Gastroesophageal sphincter (tissue), 4 donors: ENCODE results near the gene PTPRN2. TPM values are rescaled to one million over a fixed set of nuclear protein-coding genes. Genes with fewer than 3 reads are reported as not detected.

Experiments used
- ATAC-seq: fragments of 150-250 bp; one replicate; pipeline ENCODE4 v1.9.1; 2016; ENCODE audit warnings: mild to moderate bottlenecking, moderate library complexity
- H3K27ac ChIP-seq, 4 donors: fragments of 200-600 bp; sonication (generic) in 3 of 4; 1 replicate in 3 of 4; 2 replicates in 1 of 4; pipeline ENCODE4 v1.5.1; 2016 to 2019
- H3K27me3 ChIP-seq: fragments of 200-600 bp; sonication (generic); one replicate; pipeline ENCODE4 v1.5.1; 2019
- H3K36me3 ChIP-seq, 2 donors: fragments of 200-600 bp; sonication (generic); one replicate each; pipeline ENCODE4 v1.5.1; 2019; ENCODE audit warnings: control low read depth in 1 of 2
- H3K4me1 ChIP-seq, 3 donors: fragments of 200-600 bp; sonication (generic); 1 replicate in 2 of 3; 2 replicates in 1 of 3; pipeline ENCODE4 v1.5.1; 2016 to 2019; ENCODE audit warnings: control low read depth in 2 of 3
- H3K4me3 ChIP-seq, 2 donors: fragments of 200-600 bp; sonication (generic); one replicate each; pipeline ENCODE4 v1.5.1; 2019; ENCODE audit warnings: mild to moderate bottlenecking in 1 of 2, moderate library complexity in 1 of 2
- H3K9me3 ChIP-seq, 3 donors: fragments of 200-600 bp; sonication (generic); one replicate each; pipeline ENCODE4 v1.5.1; 2017 to 2019; ENCODE audit warnings: control low read depth in 2 of 3
- CTCF ChIP-seq, 4 experiments: fragments of 200-600 bp in 2 of 4; fragments of 450-650 bp in 2 of 4; sonication (generic) in 1 of 4; IDR thresholded peaks; one replicate each; pipeline ENCODE4 v1.5.1; 2017 to 2019; ENCODE audit warnings: antibody characterized with exemption in 4 of 4, mild to moderate bottlenecking in 2 of 4, moderate library complexity in 2 of 4
- EP300 ChIP-seq: sonication (generic); formaldehyde crosslinking; IDR thresholded peaks from one replicate; pipeline ENCODE4 v1.6.1; 2017; ENCODE audit warnings: antibody characterized with exemption, mild to moderate bottlenecking
- POLR2A ChIP-seq, 2 donors: fragments of 450-650 bp; IDR thresholded peaks; one replicate each; pipeline ENCODE4 v1.6.1; 2017; ENCODE audit warnings: antibody characterized with exemption in 2 of 2, mild to moderate bottlenecking in 2 of 2, moderate library complexity in 1 of 2
- POLR2AphosphoS5 ChIP-seq: sonication (generic); formaldehyde crosslinking; IDR thresholded peaks from one replicate; pipeline ENCODE4 v1.6.1; 2017; ENCODE audit warnings: antibody characterized with exemption
- WGBS, 2 donors: methylation state at CpG; one replicate each; pipeline ENCODE4 v1.1.5; 2018; ENCODE audit warnings: low coverage in 1 of 2; 5-methylcytosine and 5-hydroxymethylcytosine counted together
- total RNA-seq, 4 donors: library from RNA; depleted of rRNA; stranded (reverse); fragments of >200 nt; gene quantifications; one replicate each; pipeline ENCODE4 v1.1.0, GENCODE V29; 2016

Gene PTPRN2
- total RNA-seq, 4 donors from 2014 or later, result 1.7 to 4.7 (median 3.3) TPM

- TF ChIP-seq CTCF (IDR thresholded peaks at IDR 0.05) (no peak), POLR2AphosphoS5 (no peak), EP300 (no peak), POLR2A (IDR thresholded peaks at IDR 0.05) (no peak)
- ATAC-seq, result no peak
- Histone ChIP-seq H3K9me3 (peaks cover 0 to 5% (median 0%) of the 10 kb centered on the region in 3 donors), H3K4me1 (peaks cover 0 to 44% (median 7%) of the 10 kb centered on the region in 3 donors), H3K36me3 (no peaks in the 10 kb centered on the region), H3K27ac (no peak overlapping the region), H3K4me3 (no peak overlapping the region), H3K27me3 (peaks cover 61% of the 10 kb centered on the region)
- 25 to 28% methylated on average over 6 of the region's 6 CpGs for WGBS, 2 donors
These were observed 893.3 kb downstream of the PTPRN2 start for GRCh38 chr7:157694376-157694665.

- no peak overlapping the region for H3K27ac ChIP-seq
- H3K9me3 ChIP-seq, result peaks cover 0 to 5% (median 0%) of the 10 kb centered on the region in 3 donors
- TF ChIP-seq EP300 (no peak), POLR2A (IDR thresholded peaks at IDR 0.05) (no peak), CTCF (IDR thresholded peaks at IDR 0.05) (no peak), POLR2AphosphoS5 (no peak)
- WGBS, 2 donors, result 13 to 39% methylated on average over 9 to 23 of the region's 64 CpGs
- H3K36me3 ChIP-seq, result no peaks in the 10 kb centered on the region
- peak overlapping the region in 1 of 2 donors; percentile 35 for H3K4me3 ChIP-seq
- peaks cover 61% of the 10 kb centered on the region for H3K27me3 ChIP-seq
- no peak for ATAC-seq
- H3K4me1 ChIP-seq, result peaks cover 0 to 49% (median 9%) of the 10 kb centered on the region in 3 donors
These were observed 893.9 kb downstream of the PTPRN2 start for GRCh38 chr7:157693521-157694375.

GRCh38 chr7:157693071-157693520 lies 894.5 kb downstream of the PTPRN2 start:
- no CpG with 5 or more reads among the region's 47 CpGs for WGBS, 2 donors
- TF ChIP-seq POLR2A (IDR thresholded peaks at IDR 0.05), result no peak
- no peak for TF ChIP-seq EP300
- TF ChIP-seq CTCF (IDR thresholded peaks at IDR 0.05), result no peak
- TF ChIP-seq POLR2AphosphoS5, result no peak
- H3K4me1 ChIP-seq, result peaks cover 0 to 54% (median 9%) of the 10 kb centered on the region in 3 donors
- H3K4me3 ChIP-seq, result peak overlapping the region in 1 of 2 donors; percentile 35
- H3K9me3 ChIP-seq, result peaks cover 0 to 5% (median 0%) of the 10 kb centered on the region in 3 donors
- H3K36me3 ChIP-seq, result no peaks in the 10 kb centered on the region
- no peak for ATAC-seq
- H3K27me3 ChIP-seq, result peaks cover 68% of the 10 kb centered on the region
- no peak overlapping the region for H3K27ac ChIP-seq

- TF ChIP-seq POLR2AphosphoS5 (no peak), EP300 (no peak), CTCF (IDR thresholded peaks at IDR 0.05) (no peak), POLR2A (IDR thresholded peaks at IDR 0.05) (no peak)
- ATAC-seq, result no peak
- Histone ChIP-seq H3K9me3 (peaks cover 0 to 5% (median 0%) of the 10 kb centered on the region in 3 donors), H3K27me3 (peaks cover 69% of the 10 kb centered on the region), H3K36me3 (no peaks in the 10 kb centered on the region), H3K4me3 (peak overlapping the region in 1 of 2 donors; percentile 50), H3K27ac (no peak overlapping the region), H3K4me1 (peaks cover 0 to 54% (median 9%) of the 10 kb centered on the region in 3 donors)
- 0% methylated on average over 5 of the region's 44 CpGs; no CpG with 5 or more reads in 1 of the 2 donors for WGBS, 2 donors
These were observed 895.1 kb downstream of the PTPRN2 start for GRCh38 chr7:157692460-157693011.
